HG03159 (cell line): ENCODE data around the gene CAMTA2.

ENCODE experiments used
- ATAC-seq: cut with Tn5 transposase; IDR thresholded peaks from one replicate; pipeline ENCODE4 v1.9.1; 2021; ENCODE audit warnings: mild to moderate bottlenecking, moderate library complexity; ENCODE audit not compliant: unreplicated experiment

Gene CAMTA2

DNA sequence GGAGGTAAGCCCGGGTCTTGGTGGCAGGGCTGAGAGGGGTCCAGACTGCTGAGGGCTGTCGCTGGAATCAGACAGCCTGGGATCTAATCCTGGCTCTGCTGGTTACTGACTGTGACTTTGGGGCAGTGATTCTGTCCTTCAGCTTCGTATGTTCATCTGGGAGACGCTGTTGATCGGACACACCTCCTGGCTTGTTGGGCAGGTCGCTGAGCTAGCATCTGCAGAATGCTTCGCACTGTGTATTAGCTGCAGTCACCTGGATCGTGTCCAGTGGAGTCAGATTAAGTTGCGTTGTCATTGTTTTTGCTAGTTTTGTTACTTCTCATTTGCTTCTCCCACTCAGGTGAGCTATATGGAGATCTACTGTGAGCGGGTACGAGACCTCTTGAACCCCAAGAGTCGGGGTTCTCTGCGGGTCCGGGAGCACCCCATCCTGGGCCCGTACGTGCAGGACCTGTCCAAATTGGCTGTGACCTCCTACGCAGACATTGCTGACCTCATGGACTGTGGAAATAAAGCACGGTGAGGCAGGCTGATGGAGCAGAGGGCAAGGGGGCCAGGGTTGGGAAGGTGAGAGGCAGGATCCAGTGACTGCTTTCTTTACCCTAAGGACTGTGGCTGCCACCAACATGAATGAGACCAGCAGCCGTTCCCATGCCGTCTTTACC, 14.8 kb upstream of the CAMTA2 start:
- ATAC-seq: no peak

DNA sequence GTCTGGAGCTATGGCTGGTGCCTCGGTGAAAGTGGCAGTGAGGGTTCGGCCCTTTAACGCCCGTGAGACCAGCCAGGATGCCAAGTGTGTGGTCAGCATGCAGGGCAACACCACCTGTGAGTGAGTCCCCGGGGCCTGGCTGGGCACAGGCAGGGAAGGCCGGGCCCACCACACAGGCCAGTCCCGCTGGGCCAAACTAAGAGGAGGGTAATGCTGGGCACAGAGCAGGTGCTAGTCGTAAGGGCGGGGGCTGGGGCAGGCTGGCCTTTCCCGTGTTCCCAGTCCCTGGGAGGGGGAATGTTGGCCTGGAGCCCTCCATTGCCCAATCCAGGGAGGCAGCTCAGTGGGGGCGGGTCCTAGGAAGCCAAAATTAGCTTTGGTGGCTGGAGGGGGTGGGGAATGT, 12.8 kb upstream of the CAMTA2 start:
- no peak for ATAC-seq

DNA sequence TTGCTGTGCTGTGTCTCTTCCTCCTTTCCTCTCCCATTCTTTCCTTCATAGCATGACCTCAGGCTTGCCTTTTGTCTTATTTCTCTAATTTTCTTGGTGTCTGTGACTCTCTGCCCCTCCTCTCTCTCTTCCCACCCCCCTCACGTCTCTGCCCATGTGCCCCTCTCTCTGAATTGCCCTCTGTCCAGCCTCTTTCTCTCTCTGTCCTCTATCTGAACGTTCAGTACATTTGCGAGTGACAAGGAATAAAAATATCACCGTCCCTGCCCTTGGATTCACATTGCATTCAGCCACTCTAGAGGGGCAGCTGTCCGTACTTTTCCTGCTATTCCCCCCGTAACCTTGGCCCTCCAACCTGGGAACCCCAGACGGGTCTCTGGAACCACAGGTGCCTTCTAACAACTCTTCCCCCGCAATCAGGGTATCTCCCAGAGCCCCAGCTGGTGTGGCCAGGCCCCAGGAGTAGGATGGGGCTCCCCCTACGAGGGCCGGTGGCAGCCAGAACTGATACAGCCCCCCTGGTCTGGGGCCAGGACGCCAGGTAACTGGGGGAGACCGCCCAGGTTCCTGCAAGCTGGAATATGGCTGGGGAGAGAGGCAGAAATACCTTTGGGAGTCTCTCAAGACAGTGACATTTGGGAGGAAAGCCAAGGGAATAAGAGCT, 12.1 kb upstream of the CAMTA2 start:
- no peak for ATAC-seq

DNA sequence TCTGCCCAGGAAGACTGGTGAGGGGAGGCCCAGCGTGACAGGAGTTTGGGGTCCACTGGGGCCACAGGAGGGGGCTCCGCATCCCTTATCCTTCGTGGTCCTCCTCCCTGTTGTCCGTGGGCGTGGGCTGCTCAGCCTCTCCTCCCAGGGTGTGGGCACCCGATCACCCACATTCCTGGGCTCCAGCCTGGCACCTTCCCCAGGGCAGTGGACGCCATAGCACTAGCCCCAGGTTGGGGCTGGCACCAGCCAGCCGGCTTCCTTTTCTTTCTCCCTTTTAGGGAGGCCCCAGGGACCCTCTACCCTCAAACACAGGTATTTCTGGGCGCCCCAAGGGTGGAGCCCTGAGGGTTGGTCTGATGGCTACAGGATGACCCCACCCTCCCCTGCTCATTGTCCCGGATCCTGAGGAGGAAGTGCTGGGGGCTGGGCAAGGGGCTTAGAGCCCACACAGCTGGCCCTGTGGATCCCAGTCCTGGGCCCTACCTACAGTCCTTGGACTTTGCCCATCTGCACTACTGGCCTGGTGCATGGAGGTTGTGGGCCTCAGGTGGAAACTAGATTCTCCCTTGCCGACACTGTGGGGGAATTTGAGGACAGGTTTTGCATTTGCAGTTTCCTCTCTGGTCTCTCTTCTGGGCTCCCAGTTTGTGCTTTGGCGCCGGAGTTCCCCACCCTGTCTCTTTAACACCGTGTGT, 11.4 kb upstream of the CAMTA2 start:
- ATAC-seq: no peak

DNA sequence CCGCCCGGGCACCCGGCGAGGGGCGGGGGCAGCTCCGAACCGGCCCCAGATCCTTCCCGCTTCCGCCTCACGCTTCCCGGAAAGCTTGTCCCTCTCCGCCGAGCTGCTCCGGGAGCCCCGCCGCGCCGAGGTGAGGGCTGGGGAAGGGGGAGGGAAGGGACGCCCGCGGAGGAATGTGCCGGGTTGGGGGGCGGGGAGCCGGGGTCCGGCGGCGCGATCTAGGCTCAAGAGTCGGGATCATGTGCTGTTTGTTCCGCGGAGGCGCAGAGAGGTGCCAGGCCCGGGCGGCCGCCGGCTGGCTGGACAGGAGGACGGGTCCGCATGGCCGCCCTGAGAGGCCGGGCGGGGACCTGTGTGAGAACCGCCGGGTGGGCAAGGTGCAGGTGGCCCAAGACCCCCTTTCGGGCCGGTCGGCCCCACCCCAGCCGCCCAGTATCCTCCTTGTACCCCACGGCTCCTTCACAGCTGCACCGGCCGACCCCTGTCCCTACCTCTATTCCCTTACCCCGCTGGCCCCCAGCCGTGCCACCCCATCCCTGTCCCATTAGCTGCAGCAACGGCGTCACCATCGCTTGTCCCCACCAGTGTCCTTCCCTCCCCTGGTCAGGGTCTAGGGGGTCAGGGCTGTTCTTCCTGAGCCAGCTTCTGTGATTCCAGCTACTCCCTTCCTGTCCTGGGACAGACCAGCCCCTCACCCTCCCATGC, 10.7 kb upstream of the CAMTA2 start:
- ATAC-seq: no peak

DNA sequence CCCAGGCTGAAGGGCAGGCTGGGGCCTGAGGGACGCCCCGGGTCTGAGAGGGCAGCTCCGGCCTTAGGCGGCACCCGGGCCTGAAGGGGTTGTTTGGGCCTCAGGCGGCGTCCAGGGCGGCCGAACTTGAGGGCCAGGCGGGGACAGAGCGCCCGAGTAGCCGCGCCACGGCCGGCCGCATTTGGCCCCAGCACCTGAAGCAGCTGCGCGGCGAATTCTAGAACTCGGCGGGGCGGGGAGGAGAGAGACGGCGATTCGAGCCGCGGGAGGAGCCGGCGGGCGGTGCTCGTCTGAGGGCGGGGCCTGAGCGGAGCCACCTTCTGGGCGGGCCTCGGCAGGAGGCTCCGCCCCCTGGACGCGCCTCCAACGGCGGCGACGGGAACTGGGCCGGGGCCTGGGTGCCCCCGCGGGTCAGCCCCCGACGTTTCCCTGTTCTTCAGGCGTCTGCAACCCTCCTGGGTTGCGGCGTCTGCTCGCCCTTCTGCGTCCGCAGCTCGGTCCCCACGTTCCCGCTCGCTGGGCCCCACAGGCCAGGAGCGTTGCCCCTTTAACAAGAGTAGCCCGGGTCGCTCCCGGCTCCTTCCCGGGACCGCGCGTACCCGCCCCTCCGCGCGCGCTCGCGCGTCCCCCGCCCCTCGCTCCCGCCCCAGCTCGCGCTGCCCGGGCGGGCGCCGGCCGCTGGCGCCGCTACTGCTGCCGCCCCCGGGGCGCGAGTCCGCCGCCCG, 10.0 kb upstream of the CAMTA2 start, which contains the start of the genes INCA1 and KIF1C:
Gene INCA1 (minus strand): TSS at position 221 of the 725 bp plus-strand sequence. CDS start 3,085 bp downstream, outside the sequence.
Gene KIF1C (plus strand): TSS at position 649 of the 725 bp plus-strand sequence. CDS start 2,297 bp downstream, outside the sequence.
- peak; percentile 91 for ATAC-seq

DNA sequence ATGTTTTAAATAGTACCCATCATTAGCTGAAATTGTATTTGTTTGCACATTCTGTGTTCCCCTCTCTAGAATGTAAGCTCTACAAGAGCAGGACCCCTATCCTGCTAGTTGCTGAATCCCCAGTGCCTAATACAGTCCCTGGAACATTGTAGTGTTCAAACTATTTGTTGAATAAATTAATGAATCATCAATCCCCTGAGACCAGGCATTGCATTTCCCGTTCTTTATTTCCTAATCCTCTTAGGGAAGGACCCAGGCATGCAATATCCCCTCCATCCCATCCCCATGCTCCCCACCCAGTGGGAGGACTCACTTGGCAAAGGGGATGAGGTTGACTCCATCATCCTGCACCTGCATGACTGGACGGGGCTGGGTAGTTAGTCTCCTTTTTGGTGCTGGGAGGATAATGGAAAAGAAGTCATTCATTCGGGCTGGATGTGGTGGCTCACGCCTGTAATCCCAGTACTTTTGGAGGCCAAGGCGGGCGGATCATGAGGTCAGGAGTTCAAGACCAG, 6.7 kb upstream of the CAMTA2 start:
- no peak for ATAC-seq

DNA sequence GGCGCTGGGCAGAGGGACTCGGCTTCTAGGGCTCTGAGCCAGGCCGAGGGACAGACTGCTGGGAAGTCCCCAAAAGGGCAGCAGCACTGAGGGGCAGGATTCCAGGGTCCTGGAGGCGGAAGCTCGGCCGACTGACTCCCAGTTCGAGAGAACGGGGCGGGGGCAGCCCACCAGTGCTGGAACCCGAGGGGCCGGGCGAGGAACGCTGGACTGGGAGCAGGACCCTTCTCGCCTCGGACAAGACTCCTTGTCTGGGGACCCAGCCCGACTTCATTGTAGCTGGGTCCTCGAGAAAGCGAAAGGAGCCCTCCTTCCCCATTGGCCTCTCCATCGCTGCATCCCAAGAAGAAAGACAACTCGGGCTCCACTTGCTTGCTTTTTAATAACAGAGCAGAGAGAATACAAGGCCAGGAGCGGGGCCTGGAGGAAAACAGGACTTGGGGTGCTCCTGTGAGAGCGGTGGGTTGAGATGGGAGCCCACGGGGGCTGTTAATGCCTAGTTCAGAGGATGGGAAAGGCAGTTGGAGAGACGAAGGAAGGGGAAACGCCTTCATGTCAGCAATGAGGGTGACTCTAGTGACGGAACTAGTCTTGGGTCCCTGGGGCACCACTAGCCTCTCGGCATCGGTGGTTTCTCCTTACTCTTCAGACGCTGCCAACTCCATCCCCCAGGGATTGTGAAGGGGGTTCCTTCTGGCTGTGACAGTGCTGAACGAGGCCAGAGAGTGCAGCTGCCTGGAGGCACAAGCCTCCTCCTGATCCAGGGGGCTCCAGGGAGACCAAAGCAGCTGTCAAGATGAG, 492 bp upstream of the CAMTA2 start:
- ATAC-seq: no peak

DNA sequence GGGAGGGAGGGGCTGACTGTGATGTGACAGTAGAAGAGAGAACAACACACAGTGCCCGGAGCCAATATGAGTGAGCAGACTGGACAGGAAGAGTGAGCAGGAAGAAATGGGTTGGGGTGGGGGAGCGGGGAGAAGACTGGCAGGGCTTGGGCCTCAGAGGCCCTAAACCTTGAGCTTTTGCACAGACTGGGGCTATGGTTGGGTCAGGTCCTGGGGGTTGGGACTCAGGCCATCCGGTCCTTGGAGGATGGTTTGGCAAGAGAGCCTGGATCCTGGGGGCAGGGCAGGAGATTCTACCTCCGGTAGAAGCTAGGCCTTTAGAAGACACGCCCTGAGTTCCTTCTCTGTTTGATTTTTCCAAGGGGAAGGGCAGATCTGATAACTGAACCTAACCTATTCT, 1.1 kb downstream of the CAMTA2 start:
- no peak for ATAC-seq

DNA sequence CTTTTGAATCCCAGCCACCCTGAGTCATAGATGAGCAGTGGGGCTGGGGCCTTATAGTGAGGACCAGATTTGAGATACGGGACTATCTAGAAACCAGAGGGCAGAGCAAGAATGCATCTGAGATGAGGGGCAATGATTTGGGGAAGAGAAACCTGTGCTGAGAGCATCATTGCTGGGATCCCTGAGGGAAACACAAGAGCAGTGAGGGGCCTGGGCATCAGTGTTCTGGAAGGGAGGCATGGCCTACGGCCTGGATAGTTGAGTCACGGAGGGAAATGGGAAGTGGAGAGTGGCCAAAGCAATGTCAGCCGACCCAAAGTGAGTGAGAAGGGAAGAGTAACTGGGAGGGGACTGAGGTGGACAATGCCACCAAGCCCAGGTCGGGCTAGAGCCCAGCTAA, 5.2 kb downstream of the CAMTA2 start:
- ATAC-seq: no peak

DNA sequence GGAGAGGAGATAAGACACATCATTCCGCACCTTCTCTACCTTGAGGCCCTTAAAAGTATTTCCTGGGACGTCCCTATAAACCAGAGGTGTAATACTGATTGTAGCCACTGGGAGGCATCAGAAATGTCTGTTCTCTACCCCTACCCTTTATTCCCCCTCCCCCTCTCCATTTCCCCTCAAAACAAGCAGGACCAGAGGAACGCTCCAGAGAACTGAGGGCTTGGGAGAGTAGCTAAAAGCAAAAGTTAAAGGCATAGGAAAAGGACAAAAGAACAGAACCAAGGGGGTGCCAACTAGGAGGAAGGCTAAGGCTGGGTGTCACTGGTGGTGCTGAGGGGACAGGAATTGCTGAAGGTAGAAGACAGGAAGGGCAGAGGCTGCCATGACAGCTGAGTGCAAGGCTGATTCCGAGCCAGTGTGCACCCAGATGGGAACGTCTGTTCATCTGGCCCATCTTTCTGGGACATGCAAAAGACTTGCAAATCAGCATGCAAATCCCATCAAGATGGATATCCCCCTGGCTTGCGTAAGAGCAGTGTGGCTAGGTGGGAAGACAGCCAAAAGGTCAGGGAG, 6.7 kb downstream of the CAMTA2 start:
- ATAC-seq: no peak

DNA sequence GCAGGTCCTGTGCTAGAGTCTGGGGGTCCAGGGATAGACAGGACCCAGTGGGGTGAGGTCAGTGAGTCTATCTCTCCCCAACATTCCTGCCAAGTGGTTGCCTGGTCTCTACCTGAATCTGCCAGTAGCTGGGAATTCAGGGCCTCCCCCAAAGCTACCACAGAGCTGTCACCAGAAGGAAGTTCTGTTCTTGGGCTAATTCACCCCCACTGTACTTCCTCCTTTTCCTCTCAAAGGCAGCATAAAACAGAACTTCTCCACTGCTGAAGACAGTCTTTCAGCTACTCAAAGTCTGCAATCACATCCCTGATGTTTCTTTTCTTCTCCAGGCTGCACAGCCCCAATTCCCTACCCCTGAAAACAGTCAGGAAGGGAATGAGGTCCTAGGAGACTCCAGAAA, 8.7 kb downstream of the CAMTA2 start:
- no peak for ATAC-seq

DNA sequence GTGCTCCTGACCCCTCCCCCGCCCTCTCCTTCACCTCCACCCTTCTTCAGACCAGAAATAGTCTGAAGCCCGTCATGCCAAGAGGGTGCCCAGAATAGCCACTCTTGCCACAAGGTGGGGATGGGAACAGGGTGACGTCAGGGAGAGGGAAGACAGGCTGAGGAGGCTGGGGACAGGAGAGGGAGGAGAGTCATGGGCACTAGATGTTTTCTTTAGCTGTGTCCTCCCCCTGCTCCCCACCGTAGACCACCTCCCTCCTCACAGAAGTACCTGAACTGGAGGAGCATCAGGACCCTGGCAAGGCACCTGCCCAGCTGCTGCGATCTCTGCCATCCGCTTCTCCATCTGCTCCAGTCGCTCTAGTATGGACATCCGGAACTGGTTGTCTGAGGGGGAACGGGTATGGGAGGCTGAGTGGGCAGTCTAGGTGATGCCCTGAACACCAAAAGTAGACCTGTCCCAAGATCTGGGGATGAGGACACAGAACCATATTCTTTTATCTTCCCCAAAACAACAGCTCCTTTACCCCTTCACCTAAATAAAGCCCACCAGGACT, 13.3 kb downstream of the CAMTA2 start:
- no peak for ATAC-seq

DNA sequence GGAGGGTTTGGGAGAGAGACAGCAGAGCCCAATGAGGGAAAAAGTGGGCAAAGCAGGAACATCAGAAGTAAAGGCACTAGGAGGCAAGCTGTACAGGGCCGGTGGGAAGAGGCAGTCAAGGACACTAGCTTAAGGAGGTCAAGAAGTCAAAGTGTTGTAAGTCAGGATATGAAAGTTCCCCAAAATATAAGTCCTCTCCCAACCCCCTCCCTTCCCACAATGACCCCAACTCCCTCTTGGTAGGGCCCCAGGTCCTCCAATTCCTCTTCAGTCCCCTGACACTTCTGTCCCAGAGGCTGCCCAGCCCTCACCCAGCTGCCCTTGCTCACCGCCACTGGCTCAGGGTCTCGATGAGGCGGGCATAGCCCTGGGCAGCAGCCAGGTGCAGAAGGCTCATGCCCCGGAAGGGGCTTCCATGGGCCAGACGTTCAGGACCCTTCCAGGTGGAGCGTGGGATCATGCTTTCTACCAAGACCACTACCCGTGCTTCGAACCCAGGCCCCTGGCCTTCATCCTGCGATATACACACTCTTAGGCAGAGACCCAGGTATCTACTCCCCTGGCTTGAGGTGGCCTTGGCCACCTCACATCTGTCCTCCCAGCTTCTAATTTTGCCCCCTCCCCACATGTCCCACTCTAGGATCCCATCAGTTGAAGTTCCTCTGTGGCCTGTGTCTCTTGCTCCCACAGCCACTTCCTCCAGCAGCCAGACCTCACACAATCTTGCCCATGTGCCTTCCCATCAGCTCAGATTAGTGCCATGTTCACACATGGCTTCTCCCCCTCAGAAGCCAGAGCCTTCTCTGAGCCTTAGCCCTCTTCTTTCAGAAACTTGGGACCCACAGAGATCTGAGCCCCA, 14.0 kb downstream of the CAMTA2 start:
- ATAC-seq: no peak

DNA sequence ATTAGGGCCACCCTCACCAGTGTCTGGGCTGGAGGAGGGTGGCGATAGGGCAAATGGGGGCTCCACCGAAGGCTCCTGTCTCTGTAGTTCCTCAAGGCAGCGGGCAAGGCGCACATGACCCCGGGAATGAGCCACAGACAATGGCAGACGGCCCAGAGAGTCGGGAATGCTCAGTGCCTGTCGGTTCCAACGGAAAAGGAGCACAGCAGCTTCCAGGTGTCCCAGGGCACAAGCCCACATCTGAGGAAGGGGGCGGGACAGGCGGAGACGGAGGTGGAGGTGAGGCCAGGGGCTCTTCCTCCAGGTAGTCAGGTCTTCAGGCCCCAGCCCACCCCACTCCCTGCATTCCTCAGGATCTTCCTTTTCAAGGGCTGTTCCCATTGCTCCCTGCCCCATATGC, 14.7 kb downstream of the CAMTA2 start:
- no peak for ATAC-seq

DNA sequence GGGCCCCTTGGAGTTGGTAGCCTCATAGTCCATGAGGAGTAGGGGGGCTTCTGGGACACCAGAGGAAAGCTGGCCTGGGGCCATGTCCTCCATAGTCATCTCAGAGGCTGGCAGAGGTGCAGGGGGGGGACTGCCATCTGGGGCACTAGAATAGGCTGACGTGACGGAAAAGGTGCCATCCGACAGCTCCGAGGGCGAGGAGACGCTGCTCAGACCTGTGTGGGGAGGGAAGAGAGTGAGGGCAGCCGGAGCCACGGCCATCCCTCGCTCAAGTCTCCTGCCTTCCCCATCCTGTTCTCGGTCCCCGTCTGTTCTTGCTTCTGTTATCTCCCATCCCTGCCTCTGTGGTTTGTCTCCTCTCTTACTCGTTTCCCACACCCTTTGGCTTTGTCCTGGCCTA, 15.2 kb downstream of the CAMTA2 start:
- no peak for ATAC-seq

DNA sequence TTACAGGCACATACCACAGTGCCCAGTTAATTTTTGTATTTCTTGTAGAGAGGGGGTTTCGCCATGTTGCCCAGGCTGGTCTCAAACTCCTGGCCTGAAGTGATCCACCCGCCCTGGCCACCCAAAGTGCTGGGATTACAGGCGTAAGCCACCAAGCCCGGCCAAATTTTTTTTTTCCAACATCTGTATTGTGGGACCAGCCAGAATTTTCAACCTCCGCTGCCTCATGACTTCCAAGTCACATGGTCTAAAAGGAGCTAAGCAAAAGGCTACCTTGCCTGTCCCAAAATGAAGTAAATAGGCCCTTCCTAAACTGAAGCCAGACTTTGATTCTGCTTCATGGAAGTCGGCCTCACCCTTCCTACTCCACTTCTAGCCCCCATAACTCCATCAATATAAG, 15.6 kb downstream of the CAMTA2 start:
- ATAC-seq: no peak

DNA sequence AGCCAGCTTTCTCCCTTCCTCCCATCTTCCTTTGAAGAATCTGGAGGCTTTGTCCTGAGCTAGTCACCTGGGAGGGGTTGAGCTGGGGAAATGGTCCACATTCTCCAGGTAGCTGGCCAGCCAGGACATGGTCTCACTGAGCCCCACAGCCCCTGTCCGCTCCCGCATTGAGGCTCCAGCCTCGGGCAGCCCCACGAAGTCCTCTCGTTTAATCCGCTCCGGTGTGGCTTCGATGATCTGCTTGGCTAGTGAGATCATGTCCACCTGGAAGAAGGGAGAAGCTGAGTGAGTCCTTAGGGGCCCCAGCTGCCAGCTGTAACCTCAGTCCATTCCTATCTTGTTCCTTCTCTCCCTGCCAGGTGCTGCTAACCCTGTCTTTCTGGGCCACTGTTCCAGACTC, 17.2 kb downstream of the CAMTA2 start:
- ATAC-seq: no peak
